NCI-H2081 (cell line): ENCODE data around the gene DSCAML1.

Source experiments
- DNase-seq, 2 experiments: peaks; one replicate each; lab custom pipeline; 2025; lab: John Stamatoyannopoulos, UW

Gene DSCAML1

DNA sequence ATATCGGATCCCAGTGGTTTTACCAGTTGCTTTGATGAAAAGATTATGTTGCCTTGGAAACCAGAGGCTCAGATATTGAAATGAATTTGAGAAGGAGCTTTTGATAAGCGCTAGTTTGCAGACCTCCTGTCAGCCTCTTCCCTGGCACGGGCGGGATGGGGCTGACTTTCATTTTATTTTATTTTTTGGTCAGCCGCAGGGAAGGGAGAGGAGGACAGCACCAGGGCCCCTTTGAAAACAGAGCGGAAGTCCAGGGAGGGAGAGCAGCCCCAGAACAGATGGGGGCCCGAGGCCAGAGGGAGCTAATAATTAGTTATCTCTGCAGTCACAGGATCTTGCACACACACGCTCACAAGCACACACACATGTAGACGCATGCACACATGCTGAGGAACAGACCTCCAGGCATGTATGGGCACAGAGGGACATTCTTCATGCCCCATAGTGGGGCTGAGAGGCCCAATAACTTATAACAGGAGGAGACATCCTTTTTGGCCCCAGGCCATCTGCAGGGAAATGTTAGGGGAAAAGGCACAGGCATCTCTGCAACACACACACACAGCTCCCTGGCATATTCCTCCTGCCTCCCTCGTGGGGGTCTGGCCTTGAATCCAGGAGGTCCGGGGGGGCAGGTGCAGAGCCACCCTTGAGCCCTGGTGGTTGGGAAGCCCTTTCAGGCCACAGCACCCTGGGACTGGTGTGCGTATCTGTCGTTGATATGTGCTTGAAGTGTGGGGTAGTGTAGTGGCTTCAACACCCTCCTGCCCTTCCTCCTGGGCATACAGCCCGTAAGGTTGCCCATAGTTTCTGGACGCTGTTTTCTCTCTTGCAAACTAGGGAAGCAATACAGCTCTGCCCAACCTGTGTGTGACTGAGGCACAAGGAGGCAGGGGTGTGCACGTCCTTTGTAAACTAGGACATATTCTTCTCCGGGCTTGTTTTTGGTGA is 352.0 kb downstream of the DSCAML1 start:
- peak in 1 of 2 experiments; percentile 31 for DNase-seq

DNA sequence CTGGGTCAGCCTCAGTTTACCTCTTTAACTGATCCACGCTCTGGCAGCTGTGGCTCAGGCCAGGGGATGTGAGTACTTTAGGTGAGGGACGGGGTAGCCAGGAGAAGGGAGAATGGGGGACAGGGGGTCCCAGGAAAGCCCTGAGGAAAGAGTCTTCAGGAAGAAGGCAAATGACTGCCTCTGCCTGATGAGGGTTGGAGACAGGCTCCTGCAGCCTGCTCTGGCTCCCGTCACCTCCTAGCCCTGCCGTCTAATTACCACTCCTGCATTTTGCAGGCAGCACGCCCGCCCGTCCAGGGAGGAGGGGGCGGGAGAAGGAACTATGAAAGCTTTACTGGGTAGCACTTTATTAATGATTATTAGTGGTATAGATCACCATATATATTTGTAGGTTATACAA is 352.8 kb downstream of the DSCAML1 start:
- DNase-seq = peak in 1 of 2 experiments; percentile 14

GRCh38 chr11:117443266-117444186 is 353.5 kb downstream of the DSCAML1 start:
- DNase-seq = peak; percentile 54 to 55

- DNase-seq = no peak
These were observed 354.2 kb downstream of the DSCAML1 start for GRCh38 chr11:117442869-117443239.

GRCh38 chr11:117442049-117442868 is 354.8 kb downstream of the DSCAML1 start:
- no peak for DNase-seq

DNA sequence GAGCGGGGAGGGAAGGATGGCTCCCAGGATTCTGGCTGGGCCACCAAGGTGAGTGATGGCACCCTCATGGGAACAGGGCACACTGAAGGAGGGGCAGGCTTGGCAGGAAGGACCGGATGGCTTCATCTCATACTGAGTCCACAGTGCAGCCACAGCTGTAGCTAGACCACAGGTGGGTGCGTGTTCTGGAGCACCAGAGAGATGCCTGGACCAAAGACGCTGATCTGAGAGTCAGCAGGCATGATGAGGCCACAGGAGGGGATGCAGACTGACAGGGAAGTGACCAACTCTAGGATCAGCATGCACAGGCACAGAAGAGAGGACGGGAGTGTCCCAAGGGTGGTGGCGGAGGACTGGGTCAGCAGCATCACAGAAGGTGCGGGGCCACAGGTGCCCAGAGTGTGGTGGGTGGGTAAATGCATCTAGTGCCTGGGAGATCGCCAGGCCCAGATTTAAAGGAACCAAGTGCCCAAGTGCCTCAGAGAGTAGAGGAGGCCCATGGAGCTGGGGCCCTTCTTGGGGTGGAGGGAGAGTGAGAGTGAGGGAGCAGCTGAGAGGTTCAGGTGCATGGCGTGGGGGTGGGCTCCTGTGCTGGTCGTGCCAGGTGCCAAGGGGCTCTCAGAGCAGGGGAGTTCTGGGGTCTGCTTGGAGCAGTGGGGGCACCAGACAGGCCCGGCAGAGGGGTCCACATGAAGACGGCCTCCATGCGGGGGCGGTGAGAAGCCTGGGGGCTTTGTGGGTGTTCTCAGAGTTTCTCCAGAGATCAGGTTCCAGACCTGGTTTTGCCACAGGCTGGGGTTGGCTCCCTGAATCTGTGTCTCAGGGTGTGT is 355.7 kb downstream of the DSCAML1 start:
- no peak for DNase-seq

GRCh38 chr11:117440258-117440657 is 356.8 kb downstream of the DSCAML1 start:
- DNase-seq = no peak

DNA sequence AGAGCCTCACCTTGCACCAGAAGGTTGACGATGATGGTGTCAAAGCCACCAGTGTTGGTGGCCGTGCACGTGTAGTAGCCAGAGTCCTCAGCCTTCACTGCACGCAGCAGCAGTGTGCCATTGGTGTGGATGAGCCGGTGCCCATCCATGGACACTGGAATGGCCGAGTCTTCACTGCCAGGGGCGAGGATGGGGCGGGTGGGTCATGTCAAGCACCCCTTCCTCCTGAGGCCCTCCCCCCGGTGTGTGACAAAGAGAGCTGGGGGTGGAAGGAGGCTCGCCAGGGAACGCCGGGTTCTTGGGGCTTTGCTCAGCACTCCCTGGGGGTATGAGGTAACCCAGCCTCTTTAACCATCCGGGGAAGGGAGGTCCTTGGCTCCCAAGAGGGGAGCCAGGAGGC is 357.8 kb downstream of the DSCAML1 start:
- DNase-seq = no peak

DNA sequence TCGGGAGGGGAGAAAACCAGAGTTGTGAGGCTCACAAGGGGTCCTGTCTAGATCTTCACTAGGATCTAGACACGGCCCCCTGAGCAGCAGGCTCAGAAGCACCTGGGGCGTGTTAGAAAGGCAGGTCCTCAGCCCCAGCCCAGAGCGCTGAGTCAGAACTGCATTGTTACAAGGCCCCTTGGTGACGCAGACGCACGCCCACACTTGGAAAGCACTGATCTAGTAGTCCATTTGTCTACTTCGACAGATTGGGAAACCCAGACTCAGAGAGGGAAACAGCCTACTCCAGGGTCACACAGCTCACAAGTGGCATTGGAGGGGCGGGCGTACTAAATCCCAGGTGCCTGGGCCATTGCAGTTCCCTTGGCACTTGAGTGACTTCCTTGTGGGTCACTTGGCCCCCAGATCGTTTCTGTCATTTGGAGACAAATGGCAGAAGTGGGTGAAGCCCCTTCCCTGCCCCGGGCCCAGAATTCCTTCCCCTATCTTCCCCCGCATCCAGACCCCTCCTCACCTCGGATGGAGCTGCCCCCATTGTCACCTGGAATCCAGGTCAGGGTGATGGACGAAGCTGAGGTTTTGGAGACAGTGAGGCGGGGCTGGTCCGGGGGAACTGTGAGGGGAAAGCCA is 358.5 kb downstream of the DSCAML1 start:
- no peak for DNase-seq

DNA sequence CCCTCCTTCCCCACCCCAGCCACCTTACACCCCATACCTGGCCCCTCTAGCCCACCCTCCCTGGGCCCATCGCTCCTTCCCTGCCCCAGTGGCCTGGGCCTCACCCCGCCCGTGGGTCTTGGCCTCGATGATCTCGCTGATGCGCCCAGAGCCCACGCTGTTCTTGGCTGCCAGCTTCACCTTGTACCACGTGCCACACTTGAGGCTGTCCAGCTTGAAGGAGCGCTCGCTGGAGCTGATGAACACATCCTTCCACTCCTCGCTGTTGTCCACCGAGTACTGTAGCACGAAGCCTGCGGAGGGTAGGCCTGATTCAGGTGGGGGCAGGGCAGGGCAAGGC is 359.3 kb downstream of the DSCAML1 start:
- no peak for DNase-seq

DNA sequence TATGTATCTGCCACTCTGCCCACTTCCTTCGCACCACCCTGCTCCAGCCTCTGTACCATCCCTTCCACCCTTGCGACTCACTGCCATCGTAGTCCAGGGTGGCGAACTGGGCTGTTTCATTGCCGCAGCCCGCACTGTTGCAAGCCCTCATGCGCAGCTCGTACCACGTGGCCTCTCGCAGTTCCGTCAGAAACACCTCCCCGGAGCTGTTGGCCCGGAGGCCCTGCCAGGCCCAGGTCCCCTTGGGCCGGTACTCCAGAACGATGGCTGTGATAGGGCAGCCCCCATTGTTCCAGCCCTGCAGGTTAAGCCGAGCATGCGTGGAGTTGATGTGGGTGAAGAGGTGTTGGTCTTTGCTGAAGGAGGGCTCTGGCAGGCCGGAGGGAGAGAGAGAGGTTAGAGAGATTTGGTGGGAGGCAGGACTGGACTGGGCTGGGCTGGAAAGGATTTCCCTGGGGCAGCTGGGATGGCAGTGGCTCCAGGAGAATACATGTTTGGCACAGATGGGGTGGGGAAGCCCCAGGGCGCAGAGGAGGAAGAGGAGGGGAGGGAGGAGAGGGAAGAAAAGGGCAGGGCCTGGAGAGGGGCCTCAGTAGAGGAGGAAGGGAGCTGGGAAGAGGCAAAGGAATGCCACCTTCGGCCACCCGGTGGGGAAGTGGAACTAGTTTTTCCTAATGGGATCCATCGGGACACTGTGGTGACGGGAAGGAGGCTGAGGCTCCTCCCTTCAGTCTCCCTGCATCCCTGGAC is 359.8 kb downstream of the DSCAML1 start:
- DNase-seq = no peak

GRCh38 chr11:117435326-117435725 is 361.7 kb downstream of the DSCAML1 start:
- DNase-seq = no peak

GRCh38 chr11:117434481-117434880 is 362.5 kb downstream of the DSCAML1 start:
- DNase-seq = no peak

DNA sequence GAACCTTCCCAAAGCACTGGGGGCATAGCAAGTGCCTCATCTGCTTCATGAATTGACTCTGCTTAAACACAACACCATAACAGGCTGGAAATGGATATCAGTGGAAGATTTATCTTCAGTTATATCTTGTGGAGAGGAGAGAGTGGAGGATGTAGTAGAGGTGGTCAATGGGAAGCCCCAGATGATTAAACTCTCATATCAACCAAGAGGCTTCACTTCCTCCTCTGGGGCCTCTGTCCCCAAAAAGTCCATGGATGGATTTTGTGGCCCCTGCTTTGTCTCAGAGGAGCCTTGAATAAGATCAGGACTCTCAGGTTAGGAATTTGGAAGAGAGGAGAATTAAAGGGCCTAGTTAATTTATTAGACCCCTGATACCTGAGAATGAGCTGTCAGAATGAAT is 363.3 kb downstream of the DSCAML1 start:
- no peak for DNase-seq

DNA sequence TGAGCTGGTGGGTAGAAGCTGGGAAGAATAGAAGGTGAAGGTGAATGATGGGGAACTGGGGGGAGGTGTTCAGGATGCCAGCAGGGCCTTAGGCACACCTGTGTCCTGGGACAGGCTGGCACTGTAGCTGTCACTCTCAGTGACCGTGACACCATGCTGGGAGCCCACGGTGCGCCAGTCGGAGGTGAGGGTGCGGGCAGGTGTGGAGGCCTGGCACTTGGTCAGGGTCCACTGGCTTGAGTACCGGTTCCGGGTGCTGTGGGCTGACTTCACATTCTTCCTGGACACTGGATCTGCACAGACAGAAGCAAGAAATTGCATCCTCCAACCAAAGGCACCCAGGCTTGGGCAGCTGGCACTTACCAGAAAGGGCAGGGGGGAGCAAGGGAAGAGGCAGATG is 365.6 kb downstream of the DSCAML1 start:
- DNase-seq = no peak

- no peak for DNase-seq
These were observed 366.6 kb downstream of the DSCAML1 start for GRCh38 chr11:117430293-117430955.

GRCh38 chr11:117428856-117429229 is 368.2 kb downstream of the DSCAML1 start:
- no peak for DNase-seq

DNA sequence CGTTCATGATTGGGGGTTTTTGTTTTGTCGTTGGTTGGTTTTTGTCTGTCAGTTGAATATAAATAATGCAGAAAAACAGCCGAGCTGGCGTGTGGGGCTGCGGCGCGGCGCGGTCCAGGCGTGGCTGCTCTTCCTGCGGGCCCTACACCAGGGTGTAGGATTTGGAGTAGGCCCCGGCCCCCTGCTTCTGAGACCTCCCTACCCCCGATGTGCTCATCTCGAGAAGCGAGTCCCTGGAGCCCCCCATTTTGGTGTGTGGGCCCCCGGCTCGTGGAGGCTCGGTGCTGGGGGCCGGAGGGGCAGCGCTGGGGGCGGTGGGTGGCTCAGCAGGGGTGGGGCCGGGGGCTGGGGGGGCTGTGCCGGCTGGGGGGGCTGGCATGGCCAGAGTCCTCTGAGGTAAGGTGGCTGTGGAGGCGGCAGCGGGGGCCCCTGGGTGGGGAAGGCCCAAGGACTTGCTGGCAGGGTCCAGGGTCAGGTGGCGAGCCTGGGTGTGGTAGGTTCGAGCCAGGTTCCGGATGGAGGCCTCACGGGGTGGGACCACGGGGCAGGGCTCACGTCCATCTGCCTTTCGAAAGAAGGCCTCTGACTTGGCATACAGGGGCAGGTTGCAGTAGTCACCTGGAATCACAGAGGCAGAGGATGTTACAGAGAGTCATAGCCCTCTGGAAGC is 368.7 kb downstream of the DSCAML1 start:
- DNase-seq = no peak

- DNase-seq = no peak
These were observed 369.6 kb downstream of the DSCAML1 start for GRCh38 chr11:117427356-117427874.
